ENCODE measurements around the gene NEK7. TPM values are rescaled to one million over a fixed set of nuclear protein-coding genes. Genes with fewer than 3 reads are reported as not detected.

Gene NEK7
- total and polyA plus RNA-seq, 2 donors (not counting 1 experiment from before 2014, with no cell fraction given), result 8.1 to 75.4 TPM

GRCh38 chr1:198245379-198245778, 88.6 kb downstream of the NEK7 start:
- H3K27ac Mint-ChIP-seq, result no peak overlapping the region
- H3K79me2 ChIP-seq (ENCODE audit: control insufficient read depth, insufficient read depth, low read length), result peaks cover 57% of the 10 kb centered on the region

GRCh38 chr1:198246337-198246736, 89.5 kb downstream of the NEK7 start:
- H3K9me3 Mint-ChIP-seq (ENCODE audit: insufficient read depth), result no peaks in the 10 kb centered on the region
- intact Hi-C loops (cut with micrococcal nuclease), result no loop called here
- H3K4me3 ChIP-seq (ENCODE audit: control extremely low read depth in 1 of 5, extremely low read depth in 1 of 5, insufficient read depth in 1 of 5, low read depth in 2 of 5, low read length in 4 of 5), result no peak overlapping the region
- H3K79me2 ChIP-seq (ENCODE audit: control insufficient read depth, insufficient read depth, low read length), result peaks cover 51% of the 10 kb centered on the region
- DNase-seq (no peak), ATAC-seq (ENCODE audit: low read depth) (no peak)
- H3K27me3 Mint-ChIP-seq, result no peaks in the 10 kb centered on the region
- H3K4me1 Mint-ChIP-seq, result peaks cover 10% of the 10 kb centered on the region
- H2AFZ ChIP-seq (ENCODE audit: insufficient read depth, low read depth, low read length, poor library complexity, severe bottlenecking), result no peak overlapping the region
- H3K36me3 ChIP-seq (replicated peaks in 1 of 2; ENCODE audit: control extremely low read depth in 1 of 2, control insufficient read depth in 1 of 2, extremely low read depth in 1 of 2, insufficient read depth in 2 of 2, low read length in 1 of 2), result peaks cover 1 to 2% of the 10 kb centered on the region in 2 experiments
- no peak overlapping the region for H3K27ac ChIP-seq (ENCODE audit: low read length in 2 of 2)
- ChIA-PET CTCF (no interaction called here), POLR2A (no interaction called here)
- no peaks in the 10 kb centered on the region for H3K4me1 ChIP-seq (ENCODE audit: control insufficient read depth in 2 of 2, insufficient read depth in 2 of 2, low read length in 2 of 2)
- no peaks in the 10 kb centered on the region for H3K27me3 ChIP-seq (replicated peaks in 1 of 4; ENCODE audit: control extremely low read depth in 1 of 4, control insufficient read depth in 3 of 4, insufficient read depth in 4 of 4, low read length in 3 of 4)
- no peak for TF ChIP-seq EZH2 (IDR thresholded peaks at IDR 0.05; ENCODE audit: borderline replicate concordance, insufficient read depth, low read depth, low read length, poor library complexity, severe bottlenecking)
- TF ChIP-seq CTCF (IDR thresholded peaks at IDR 0.05), result no peak
- H3K9me3 ChIP-seq (ENCODE audit: control extremely low read depth in 1 of 3, control insufficient read depth in 2 of 3, insufficient read depth in 1 of 3, low read length in 2 of 3), result peaks cover 0 to 3% (median 0%) of the 10 kb centered on the region in 3 donors
- H3K27ac Mint-ChIP-seq, result no peak overlapping the region
- peaks cover 36% of the 10 kb centered on the region for H4K20me1 ChIP-seq (ENCODE audit: control insufficient read depth, insufficient read depth, low read length, poor library complexity, severe bottlenecking)
- no peak overlapping the region for H3K9ac ChIP-seq (ENCODE audit: low read length)
- H3K4me2 ChIP-seq (replicated peaks; ENCODE audit: low read depth, low read length, poor library complexity, severe bottlenecking), result no peak overlapping the region
- H3K4me3 Mint-ChIP-seq, result no peak overlapping the region
- WGBS (ENCODE audit: insufficient coverage), result 100% methylated on average over 3 of the region's 7 CpGs

More at GRCh38 chr1:198245379-198245778, 88.6 kb downstream of the NEK7 start:
- H3K4me3 ChIP-seq (ENCODE audit: control extremely low read depth in 1 of 5, extremely low read depth in 1 of 5, insufficient read depth in 1 of 5, low read depth in 2 of 5, low read length in 4 of 5), result no peak overlapping the region
- H3K27ac ChIP-seq (ENCODE audit: low read length in 2 of 2), result no peak overlapping the region
- ChIA-PET POLR2A (no interaction called here), CTCF (interaction anchor here (0.5 to 1.3 kb wide), 3 partner anchors 13 to 442 kb away, joined by 3 to 5 read pairs (median 3); no protein-coding TSS in a partner anchor)
- no peak overlapping the region for H2AFZ ChIP-seq (ENCODE audit: insufficient read depth, low read depth, low read length, poor library complexity, severe bottlenecking)
- H3K36me3 ChIP-seq (replicated peaks in 1 of 2; ENCODE audit: control extremely low read depth in 1 of 2, control insufficient read depth in 1 of 2, extremely low read depth in 1 of 2, insufficient read depth in 2 of 2, low read length in 1 of 2), result peaks cover 1 to 2% of the 10 kb centered on the region in 2 experiments
- TF ChIP-seq EZH2 (IDR thresholded peaks at IDR 0.05; ENCODE audit: borderline replicate concordance, insufficient read depth, low read depth, low read length, poor library complexity, severe bottlenecking) (no peak), CTCF (IDR thresholded peaks at IDR 0.05) (no peak)
- Mint-ChIP-seq H3K27me3 (no peaks in the 10 kb centered on the region), H3K4me3 (no peak overlapping the region), H3K4me1 (peaks cover 12% of the 10 kb centered on the region), H3K9me3 (ENCODE audit: insufficient read depth) (no peaks in the 10 kb centered on the region)
- intact Hi-C loops (cut with micrococcal nuclease), result no loop called here
- 100% methylated on average over 1 of the region's 2 CpGs for WGBS (ENCODE audit: insufficient coverage)
- H3K4me1 ChIP-seq (ENCODE audit: control insufficient read depth in 2 of 2, insufficient read depth in 2 of 2, low read length in 2 of 2), result no peaks in the 10 kb centered on the region
- H3K4me2 ChIP-seq (replicated peaks; ENCODE audit: low read depth, low read length, poor library complexity, severe bottlenecking), result no peak overlapping the region
- ATAC-seq (ENCODE audit: low read depth), result no peak
- DNase-seq, result no peak
- H4K20me1 ChIP-seq (ENCODE audit: control insufficient read depth, insufficient read depth, low read length, poor library complexity, severe bottlenecking), result peaks cover 36% of the 10 kb centered on the region
- H3K27me3 ChIP-seq (replicated peaks in 1 of 4; ENCODE audit: control extremely low read depth in 1 of 4, control insufficient read depth in 3 of 4, insufficient read depth in 4 of 4, low read length in 3 of 4), result no peaks in the 10 kb centered on the region
- no peak overlapping the region for H3K9ac ChIP-seq (ENCODE audit: low read length)
- H3K9me3 ChIP-seq (ENCODE audit: control extremely low read depth in 1 of 3, control insufficient read depth in 2 of 3, insufficient read depth in 1 of 3, low read length in 2 of 3), result peaks cover 0 to 3% (median 0%) of the 10 kb centered on the region in 3 donors

Measured in B cell (primary cell).